ENCODE measurements around the gene FANK1.
"Not testable (repeated sequence)": the region's sequence is repeated elsewhere in the genome, so short reads cannot be mapped to it uniquely, and the experiment has no call there.

FANK1 gene

GRCh38 chr10:125886914-125887512 is 9.4 kb upstream of the FANK1 start:
- no peak for DNase-seq (ENCODE audit: low read depth, low spot score)

DNA sequence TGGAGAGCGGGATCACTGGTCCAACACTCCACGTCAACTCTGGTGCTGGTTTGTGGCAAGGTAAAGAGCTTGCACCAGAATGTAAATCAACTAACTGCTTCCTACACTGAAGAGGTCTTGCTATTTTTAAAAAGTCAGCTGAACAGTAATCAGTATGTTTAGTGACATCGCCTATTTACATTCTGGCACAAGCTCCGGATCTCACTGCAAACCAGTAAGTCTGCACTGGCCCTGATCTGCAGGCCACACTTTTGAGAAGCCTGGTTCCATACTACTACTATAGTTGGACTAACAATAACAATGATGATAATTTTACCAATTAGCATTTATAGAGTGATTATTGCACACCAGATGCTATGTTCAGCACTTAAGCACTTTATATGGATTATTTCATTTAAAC is 6.9 kb upstream of the FANK1 start:
- not testable (repeated sequence) for DNase-seq (ENCODE audit: low read depth, low spot score)

- DNase-seq (ENCODE audit: low read depth, low spot score) = not testable (repeated sequence)
Observed at GRCh38 chr10:125892402-125892801, 4.0 kb upstream of the FANK1 start.

- not testable (repeated sequence) for DNase-seq (ENCODE audit: low read depth, low spot score)
Observed at GRCh38 chr10:125894176-125894575, 2.2 kb upstream of the FANK1 start.

DNA sequence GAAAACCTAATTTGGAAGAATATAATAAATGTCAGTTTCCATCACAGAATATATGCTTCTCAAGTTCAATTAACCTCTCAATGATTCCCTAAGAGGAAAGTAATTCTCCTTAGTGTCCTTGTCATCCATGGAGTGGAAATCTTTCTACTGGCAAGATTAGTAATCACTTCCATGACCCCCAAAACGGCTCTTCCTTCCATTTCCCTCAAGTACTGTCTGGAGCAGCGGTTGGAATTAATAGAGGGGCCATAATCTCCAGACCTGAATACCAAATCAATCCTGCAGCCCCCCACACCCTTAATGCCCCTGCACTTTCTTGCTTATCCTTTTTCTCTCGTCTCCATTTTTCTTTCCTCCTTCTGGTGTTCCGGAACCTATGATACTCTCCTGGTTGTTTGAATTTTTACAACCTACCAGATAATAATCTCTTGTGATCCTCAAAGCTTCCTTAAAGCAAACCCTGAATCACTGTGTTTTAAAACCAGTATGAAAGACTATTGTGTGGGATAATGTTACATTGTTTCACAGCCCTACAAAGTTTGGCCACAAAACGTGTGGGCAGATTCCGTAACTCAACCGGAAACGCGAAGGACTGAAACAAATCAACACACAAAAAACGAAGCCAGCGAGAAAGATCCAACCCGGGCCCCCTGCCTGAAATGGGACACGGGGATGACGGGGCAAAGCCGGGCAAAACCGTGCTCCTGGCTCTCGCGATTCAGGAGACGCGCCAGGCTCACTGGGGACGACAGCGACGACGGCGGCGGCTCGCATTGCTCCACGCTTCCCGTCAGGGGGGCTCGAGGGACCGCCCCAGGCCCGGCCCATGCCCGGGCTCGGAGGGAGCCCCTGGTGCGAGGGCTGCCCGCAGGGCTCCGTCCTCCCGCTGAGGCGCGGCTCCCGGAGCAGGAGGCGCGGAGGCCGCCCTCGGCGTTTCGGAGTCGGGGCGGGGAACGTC is 955 bp upstream of the FANK1 start:
- not testable (repeated sequence) for DNase-seq (ENCODE audit: low read depth, low spot score)

DNA sequence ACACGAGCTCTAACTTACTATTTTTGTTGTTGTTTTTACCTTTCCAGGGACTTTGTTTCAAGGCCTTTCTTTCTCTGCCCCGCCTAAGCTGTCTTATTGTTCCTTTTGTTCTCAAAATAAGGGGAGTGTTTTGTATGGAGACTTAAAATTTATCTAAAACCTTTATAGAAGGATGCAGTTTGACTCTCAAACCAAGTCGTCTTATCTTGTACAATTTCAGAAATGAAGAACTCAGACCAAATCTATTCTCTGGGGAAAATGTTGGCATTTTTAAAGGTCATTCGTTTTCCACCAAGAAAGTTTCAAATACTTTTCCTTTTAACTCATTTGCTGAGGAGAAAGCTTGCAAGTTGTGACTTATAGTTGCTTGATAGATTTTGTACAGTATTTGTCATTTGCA is 953 bp downstream of the FANK1 start:
- DNase-seq (ENCODE audit: low read depth, low spot score) = not testable (repeated sequence)

DNA sequence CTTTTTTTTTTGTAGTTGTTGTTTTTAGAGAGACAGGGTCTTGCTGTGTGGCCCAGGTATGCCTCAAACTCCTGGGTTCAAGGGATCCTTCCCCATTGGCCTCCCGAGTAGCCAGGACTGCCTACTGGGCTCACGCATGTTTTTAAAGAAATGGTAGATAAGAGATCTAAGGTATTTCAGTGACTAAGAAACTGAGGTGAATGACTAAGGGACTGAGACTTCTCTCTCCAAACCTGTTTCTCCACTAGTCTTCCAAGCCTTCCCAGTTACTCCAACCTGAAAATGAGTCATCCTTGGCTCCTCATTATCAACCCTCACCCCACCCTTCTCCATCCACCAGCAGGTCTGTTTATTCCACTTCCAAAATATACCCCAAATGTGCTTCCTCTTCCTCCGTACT is 4.6 kb downstream of the FANK1 start:
- not testable (repeated sequence) for DNase-seq (ENCODE audit: low read depth, low spot score)

DNA sequence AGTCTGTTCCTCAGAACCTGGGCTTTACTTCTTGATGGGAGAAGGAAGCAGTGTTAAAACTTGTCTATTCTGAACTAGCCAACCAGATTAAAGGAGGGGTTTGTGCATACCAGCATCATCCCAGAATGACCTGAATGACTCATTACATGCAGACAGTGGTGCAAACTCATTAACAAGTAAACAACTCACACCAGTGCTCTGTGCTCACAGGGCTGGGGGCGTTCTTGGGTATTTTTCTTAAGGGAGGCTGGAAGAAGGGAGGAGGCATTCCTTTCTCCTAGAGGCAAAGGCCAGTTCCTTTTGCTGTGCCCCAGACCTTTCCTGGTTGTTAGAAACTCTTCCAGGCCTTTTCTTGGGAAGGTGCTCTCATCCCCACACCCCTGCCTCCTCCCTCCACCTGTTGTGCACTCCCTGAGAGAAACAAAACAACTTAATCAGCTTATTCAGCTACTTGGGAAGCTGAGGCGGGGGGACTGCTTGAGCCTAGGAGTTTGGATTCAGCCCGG is 6.8 kb downstream of the FANK1 start:
- DNase-seq (ENCODE audit: low read depth, low spot score) = not testable (repeated sequence)

DNA sequence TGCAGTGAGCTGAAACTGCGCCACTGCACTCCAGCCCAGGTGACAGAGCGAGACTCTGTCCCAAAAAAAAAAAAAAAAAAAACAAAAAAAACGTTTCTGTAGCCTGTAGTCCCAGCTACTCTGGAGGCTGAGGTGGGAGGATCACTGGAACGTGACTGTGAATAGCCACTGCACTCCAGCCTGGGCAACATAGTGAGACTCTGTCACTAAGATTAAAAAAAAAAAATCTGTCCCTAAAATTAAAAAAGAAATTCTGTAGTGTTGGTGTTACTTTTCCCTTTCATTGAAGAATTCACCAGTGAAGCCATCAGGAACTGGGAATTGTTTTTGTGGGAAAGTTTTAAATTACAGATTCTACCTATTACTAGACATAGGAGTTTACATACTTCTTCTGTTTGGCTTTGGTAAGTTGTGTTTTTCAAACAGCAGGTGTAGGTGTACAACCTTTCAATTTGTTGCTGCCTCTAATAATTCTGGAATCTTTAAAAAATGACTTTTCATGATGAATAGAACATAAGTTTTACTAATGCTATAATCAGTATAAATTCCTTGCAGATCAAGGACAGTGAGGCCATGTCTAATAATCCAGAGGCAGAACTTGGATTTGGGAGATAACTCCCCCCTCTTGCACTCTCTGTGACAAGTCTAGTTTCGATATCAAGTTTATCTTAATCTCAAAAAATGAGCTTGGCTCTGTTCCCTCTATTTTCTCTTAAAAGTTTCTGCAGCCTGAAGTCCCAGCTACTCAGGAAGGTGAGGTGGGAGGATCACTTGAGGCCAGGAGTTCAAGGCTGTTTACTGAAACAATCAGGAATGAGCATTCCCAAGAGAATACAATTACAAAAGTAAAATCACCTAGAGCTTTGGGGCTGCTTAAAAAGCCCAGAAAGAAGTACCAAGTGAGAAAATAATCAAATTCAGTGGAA is 9.0 kb downstream of the FANK1 start:
- not testable (repeated sequence) for DNase-seq (ENCODE audit: low read depth, low spot score)

- DNase-seq (ENCODE audit: low read depth, low spot score) = not testable (repeated sequence)
Observed at GRCh38 chr10:125907598-125907997, 11.2 kb downstream of the FANK1 start.

GRCh38 chr10:125908813-125909212 is 12.4 kb downstream of the FANK1 start:
- not testable (repeated sequence) for DNase-seq (ENCODE audit: low read depth, low spot score)

DNA sequence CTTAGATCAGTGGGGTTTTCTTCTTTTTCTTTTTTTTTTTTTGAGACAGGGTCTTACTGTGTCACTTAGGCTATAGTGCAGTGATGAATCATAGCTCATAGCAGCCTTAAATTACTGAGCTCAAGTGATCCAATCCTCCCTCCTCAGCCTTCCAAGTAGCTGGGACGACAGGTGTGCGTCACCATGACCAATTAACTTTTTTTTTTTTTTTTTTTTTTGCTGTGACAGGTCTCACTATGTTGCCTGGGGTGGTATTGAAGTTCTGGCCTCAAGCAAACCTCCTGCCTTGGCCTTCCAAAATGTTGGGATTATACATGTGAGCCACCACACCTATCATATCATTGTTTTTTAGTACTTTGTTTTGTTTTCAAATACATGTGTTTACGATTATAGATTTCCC is 13.1 kb downstream of the FANK1 start:
- not testable (repeated sequence) for DNase-seq (ENCODE audit: low read depth, low spot score)

- DNase-seq (ENCODE audit: low read depth, low spot score) = no peak
Observed at GRCh38 chr10:125911145-125911544, 14.8 kb downstream of the FANK1 start.

GRCh38 chr10:125911990-125912389 is 15.6 kb downstream of the FANK1 start:
- no peak for DNase-seq (ENCODE audit: low read depth, low spot score)

- DNase-seq (ENCODE audit: low read depth, low spot score) = not testable (repeated sequence)
Observed at GRCh38 chr10:125913277-125913676, 16.9 kb downstream of the FANK1 start.

- DNase-seq (ENCODE audit: low read depth, low spot score) = no peak
Observed at GRCh38 chr10:125916977-125917376, 20.6 kb downstream of the FANK1 start.

- not testable (repeated sequence) for DNase-seq (ENCODE audit: low read depth, low spot score)
Observed at GRCh38 chr10:125917704-125918361, 21.5 kb downstream of the FANK1 start.

GRCh38 chr10:125921643-125922306 is 25.4 kb downstream of the FANK1 start:
- not testable (repeated sequence) for DNase-seq (ENCODE audit: low read depth, low spot score)

GRCh38 chr10:125925262-125925834 is 29.0 kb downstream of the FANK1 start:
- DNase-seq (ENCODE audit: low read depth, low spot score) = no peak

- DNase-seq (ENCODE audit: low read depth, low spot score) = no peak
Observed at GRCh38 chr10:125926247-125926646, 29.9 kb downstream of the FANK1 start.

All from iPS DF 19.7 (cell line).